Mesenteric fat pad (tissue), 1 donor: ENCODE data around the gene SHC3. TPM values are rescaled to one million over a fixed set of nuclear protein-coding genes. Genes with fewer than 3 reads are reported as not detected.

Experiments used
- DNase-seq: peaks from one replicate; pipeline ENCODE4 v3.0.0-alpha.2; 2020; ENCODE audit warnings: low spot score
- total RNA-seq: library from RNA; stranded (reverse); fragmentation: NEBNext Ultra II Directional; extraction: Animal tissue kit (Norgen Biotek cat#: 25700); gene quantifications from one replicate; pipeline ENCODE4 v1.2.1, GENCODE V29; 2021
- donor health status: DM: yes; HTN: yes; CAD: no.

SHC3 gene
- total RNA-seq, 1 donor from 2014 or later = 1.8 TPM

- DNase-seq = no peak
Observed at GRCh38 chr9:89160806-89161205, 17.8 kb downstream of the SHC3 start.

GRCh38 chr9:89154651-89155336, 23.8 kb downstream of the SHC3 start:
- no peak for DNase-seq

DNA sequence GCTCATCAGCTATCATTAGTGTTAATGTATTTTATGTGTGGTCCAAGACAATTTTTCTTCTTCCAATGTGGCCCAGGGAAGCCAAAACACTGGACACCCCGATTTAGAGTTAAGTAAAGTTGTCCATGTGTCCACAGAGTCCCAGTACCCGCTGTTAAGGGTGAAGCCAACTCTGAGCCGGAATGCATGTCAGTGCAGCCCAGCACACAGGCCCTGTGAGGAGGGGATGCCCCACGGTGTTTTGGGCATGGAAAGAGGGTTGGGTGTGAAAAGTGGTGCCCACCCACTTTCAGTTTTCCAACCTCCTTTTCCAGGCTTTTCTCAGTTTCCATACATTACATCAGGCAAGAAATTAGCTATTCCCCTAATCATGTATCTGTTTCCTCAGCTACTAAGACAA, 24.4 kb downstream of the SHC3 start:
- no peak for DNase-seq

- DNase-seq = no peak
Observed at GRCh38 chr9:89153232-89154017, 25.2 kb downstream of the SHC3 start.

DNA sequence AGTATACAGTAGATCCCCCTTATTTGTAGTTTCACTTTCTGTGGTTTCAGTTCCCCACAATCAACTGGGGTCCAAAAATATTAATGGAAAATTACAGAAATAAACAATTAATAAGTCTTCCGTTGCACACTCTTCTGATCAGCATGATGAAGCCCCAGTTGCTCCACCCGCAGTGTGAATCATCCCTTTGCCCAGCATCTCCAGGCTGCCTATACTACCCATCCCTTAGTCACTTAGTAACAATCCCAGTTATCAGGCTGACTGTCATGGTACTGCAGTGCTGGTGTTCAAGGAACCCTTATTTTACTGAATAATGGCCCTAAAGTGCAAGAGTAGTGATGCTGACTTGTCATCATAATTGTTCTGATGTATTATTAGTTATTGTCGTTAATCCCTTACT, 28.9 kb downstream of the SHC3 start:
- no peak for DNase-seq

DNA sequence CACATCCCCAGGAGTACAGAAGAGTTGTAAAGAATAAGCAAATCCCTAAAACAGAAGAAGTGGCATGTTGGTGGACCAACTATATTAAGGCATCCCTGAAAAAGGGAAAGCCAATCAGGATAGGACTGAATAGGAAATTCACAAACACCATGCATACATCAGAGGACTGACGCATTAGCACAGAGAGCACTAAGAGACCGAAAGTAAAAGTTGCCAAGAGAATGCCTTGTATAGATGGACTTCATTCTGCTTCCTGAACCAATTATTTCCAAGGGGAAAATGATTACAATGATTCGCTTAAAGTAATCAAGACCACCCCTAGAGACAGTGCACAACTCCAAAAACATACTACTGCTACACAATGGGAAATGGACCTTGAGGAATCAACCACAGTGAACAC, 33.5 kb downstream of the SHC3 start:
- no peak for DNase-seq

DNA sequence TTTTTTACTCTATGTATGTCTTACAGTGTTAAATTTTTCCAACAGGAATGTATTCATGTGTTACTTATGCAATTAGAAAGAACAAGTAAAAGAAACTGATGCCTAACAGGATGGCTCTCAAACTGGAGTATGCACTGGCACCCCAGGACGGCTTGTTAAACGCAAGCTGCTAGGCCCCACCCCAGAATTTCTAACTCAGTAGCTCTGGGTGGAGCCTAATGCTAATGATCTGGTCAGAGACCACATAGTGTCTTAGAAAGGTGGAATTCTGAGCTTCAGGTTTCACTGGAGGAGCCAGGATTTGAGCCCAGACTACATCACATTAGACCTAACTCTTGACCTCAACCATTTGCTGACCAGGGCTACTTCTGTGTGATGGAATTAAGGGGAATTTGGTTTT, 34.4 kb downstream of the SHC3 start:
- DNase-seq = no peak

DNA sequence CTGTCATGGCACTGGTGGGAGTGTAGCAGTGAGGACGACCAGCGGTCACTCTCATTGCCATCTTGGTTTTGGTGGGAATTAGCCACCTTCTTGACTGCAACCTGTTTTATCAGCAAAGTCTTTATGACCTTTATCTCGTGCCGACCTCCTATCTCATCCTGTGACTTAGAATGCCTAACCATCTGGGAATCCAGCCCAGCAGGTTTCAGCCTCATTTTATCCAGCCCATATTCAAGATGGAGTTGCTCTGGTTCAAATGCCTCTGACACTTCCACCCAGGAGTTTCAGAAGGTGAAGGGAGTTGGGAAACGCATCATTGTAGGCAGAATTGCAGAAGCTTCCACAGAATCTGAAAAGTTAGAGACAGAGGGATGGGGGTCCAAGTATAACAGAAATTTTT, 35.4 kb downstream of the SHC3 start:
- no peak for DNase-seq

DNA sequence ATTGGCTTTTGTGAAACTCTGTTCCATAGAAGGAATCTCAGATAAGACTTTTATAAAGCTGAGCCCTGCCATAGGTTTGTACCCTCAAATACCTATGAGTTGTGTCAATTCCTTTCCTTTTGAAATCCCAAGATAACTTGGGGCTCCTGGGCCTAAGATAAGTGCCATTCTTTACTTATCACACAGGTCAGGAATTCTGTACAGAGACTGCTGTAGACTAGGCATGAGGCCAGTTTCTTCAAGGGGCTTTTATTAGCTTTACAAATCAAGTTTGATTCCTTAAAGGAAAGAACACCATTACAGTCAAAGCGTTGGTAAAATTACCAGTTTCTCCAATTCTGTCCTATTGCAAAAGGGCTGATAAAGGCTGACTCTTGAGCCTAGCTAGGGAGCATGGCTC, 39.2 kb downstream of the SHC3 start:
- DNase-seq = no peak

DNA sequence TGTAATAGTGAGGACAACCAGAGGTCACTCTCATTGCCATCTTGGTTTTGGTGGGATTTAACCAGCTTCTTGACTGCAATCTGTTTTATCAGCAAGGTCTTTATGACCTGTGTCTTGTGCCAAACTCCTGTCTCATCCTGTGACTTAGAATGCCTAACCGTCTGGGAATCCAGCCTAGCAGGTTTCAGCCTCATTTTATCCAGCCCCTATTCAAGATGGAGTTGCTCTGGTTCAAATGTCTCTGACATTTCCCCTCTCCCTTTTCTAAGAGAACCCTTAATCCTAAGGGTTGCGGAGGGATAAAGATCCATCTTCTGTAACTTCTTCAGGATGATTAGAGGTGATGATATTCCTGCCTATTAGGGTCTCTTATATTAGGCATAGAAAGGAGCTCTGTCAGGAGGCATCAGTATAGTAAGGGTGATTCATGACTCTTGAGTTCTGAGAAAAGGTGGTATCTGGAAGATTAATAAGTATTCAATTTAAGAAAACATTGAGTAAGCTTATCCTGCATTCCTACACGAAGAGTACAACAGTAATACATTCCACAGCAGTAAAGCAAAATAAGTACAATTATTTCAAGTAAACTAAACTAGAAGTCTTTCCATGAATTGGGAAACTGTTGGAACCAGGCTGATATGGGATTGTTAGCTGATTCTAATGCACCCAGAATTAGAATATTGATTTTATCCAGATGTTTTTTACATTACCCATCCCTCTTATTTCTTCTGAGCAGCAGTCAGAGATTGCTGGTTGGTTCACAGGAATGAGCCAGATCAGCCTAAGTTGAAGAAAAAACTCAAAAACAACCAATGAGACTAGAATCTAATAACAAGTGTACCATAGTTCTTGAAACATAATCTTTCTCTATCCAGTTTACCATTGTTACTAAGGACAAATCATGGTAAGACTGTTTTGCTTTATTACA, 39.9 kb downstream of the SHC3 start:
- DNase-seq = no peak

DNA sequence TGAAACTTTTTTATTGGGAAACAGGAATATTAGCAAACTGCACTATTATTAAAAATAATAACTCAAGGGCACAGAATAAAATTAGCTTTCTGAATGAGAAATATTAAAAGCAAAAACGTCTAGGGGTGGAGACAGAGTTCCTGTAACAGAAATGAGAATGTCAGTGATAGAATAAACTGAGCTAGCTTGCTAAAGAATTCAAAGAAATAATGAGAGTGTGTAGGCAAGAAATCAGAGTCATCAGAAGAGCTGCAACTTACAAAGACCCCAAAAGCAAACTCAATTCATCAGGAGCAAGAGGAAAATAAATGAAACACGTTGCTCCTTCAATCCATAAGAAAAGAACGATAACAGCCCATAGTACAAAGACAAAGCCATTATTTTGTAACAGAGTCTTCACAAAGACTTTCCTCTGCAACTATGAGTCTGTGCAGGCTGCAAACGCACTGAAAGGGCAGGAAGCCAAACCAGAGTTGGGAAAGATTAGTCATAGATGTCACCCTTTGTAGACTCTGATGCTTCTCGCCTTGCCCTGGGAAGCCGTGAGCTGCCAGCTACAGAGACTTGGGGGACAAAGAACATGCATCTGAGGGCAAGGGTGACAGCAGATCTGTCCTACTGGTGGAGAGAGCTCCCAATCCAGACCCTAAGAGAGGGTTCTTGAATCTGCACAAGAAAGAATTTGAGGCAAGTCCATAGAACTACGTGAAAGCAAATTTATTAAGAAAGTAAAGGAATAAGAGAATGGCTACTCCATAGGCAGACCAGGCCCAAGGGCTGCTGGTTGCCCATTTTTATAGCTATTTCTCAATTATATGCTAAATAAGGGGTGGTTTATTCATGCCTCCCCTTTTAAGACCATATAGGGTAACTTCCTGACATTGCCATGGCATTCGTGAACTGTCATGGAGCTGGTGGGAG, 40.8 kb downstream of the SHC3 start:
- DNase-seq = no peak

DNA sequence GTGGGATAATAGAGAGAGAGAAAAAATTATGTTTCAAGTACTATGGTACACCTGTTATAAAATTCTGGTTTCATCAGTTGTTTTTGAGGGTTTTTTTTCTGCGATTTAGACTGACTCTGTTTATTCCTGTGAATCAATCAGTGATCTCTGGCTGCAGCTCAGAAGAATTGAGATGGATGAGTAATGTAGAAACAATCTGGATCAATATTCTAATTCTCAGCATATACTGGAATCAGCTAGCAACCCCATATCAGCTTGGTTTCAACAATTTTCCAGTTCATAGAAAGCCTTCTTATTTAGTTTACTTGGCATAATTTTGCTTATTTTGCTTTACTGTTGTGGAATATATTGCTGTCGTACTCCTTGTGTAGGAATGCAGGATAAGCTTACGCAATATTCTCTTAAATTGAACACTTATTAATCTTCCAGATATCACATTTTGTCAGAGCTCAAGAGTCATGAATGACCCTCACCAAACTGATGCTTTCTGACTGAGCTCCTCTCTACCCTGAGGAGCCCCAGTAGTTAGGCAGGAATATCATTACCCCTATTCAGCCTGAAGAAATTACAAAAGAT, 42.9 kb downstream of the SHC3 start:
- DNase-seq = no peak

- DNase-seq = no peak
Observed at GRCh38 chr9:89134709-89135108, 43.9 kb downstream of the SHC3 start.

GRCh38 chr9:89122949-89123348, 55.7 kb downstream of the SHC3 start:
- no peak for DNase-seq

DNA sequence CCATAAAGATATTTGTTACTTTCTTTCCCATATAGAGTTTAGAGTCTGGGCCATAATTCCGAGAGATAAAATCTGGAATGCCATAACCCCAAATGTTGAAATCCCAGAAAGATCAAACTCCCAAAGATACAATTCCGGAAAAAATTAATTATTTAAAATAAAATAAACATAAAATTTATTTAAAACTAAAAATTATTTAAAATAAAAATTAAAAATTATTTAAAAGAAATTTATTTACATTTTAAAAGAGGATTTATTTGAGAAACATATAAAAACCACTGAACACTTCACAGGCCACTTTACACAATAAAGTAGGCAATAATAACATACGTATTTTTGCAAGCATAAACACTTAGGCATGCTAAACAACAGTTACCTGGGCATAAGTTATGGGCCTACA, 57.9 kb downstream of the SHC3 start:
- DNase-seq = no peak

GRCh38 chr9:89116805-89117192, 61.8 kb downstream of the SHC3 start:
- no peak for DNase-seq

DNA sequence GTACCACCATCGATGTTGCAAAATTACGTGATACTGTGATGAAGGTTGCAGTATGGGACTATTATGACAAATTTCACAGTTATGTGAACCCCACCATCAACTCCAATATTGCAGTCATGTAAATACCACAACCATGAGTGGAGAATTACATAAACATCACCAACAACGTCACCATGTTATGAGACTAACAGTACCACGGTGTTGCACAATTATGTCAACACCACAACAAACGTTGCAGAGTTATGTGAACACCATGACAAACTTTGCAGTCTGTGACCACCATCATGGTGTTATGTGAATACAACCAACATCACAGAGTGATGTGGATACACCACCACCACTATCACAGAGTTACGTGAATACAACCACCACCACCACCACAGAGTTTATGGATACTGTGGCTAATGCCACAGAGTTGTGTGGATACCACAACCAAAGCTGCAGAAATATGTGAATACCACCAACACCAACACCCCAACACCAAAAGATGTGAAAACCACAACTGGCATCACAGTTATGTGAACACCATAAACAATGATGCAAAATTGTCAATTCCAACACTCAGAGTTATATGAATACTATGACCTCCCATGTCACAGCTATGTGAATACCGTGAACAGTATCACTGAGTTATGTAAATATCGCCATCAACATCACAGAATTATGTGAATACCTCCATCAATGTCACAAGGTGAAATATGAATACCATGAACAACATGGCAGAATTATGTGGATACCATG, 62.4 kb downstream of the SHC3 start:
- DNase-seq = no peak

GRCh38 chr9:89115426-89115825, 63.2 kb downstream of the SHC3 start:
- DNase-seq = no peak

DNA sequence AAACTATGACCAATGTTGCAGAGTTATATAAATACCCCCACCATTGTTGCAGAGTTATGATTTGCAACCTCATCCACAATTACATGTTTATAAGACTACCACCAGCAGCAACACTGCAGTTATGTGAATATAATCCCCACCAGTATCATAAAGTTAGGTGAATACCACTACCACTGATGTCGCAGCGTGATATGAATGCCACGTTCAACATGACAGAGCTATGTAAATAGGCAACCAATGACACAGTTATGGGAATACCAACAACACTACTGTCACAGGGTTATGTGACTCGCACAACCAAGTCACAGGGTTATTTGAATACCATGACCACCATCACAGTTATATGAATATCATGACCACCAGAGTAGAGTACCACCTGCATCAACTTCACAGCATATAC, 63.9 kb downstream of the SHC3 start:
- no peak for DNase-seq

GRCh38 chr9:89113851-89114250, 64.8 kb downstream of the SHC3 start:
- no peak for DNase-seq
